Globus pallidus (tissue), 1 donor: ENCODE measurements around the gene CCDC134.

Experiments
- DNase-seq: peaks from one replicate; pipeline ENCODE4 v3.0.0-alpha.2; 2015; ENCODE audit warnings: low spot score

The CCDC134 gene

GRCh38 chr22:41800348-41801146, at the start of gene CCDC134:
Gene CCDC134, plus strand, starts transcription at chr22:41800679. Its CDS starts 8,212 bp downstream, at chr22:41808891.
- peak; percentile 87 for DNase-seq

GRCh38 chr22:41752011-41752970, 48.2 kb upstream of the CCDC134 start:
- DNase-seq = no peak

- DNase-seq = no peak
Measured at GRCh38 chr22:41753984-41754383, 46.5 kb upstream of the CCDC134 start.

- DNase-seq = no peak
Measured at GRCh38 chr22:41757502-41757901, 43.0 kb upstream of the CCDC134 start.

- DNase-seq = no peak
Measured at GRCh38 chr22:41758231-41758630, 42.2 kb upstream of the CCDC134 start.

- no peak for DNase-seq
Measured at GRCh38 chr22:41762980-41763779, 37.3 kb upstream of the CCDC134 start.

- no peak for DNase-seq
Measured at GRCh38 chr22:41766476-41766875, 34.0 kb upstream of the CCDC134 start.

- DNase-seq = no peak
Measured at GRCh38 chr22:41768430-41768829, 32.0 kb upstream of the CCDC134 start.

GRCh38 chr22:41770715-41771468, 29.6 kb upstream of the CCDC134 start:
- no peak for DNase-seq

- DNase-seq = no peak
Measured at GRCh38 chr22:41772198-41772597, 28.3 kb upstream of the CCDC134 start.

- DNase-seq = no peak
Measured at GRCh38 chr22:41772645-41773044, 27.8 kb upstream of the CCDC134 start.

- no peak for DNase-seq
Measured at GRCh38 chr22:41775338-41775737, 25.1 kb upstream of the CCDC134 start.

GRCh38 chr22:41775976-41776375, 24.5 kb upstream of the CCDC134 start:
- DNase-seq = no peak

- DNase-seq = no peak
Measured at GRCh38 chr22:41776381-41776780, 24.1 kb upstream of the CCDC134 start.

- DNase-seq = no peak
Measured at GRCh38 chr22:41777749-41778425, 22.6 kb upstream of the CCDC134 start.

GRCh38 chr22:41779929-41780505, 20.5 kb upstream of the CCDC134 start:
- no peak for DNase-seq

- DNase-seq = no peak
Measured at GRCh38 chr22:41780746-41781505, 19.6 kb upstream of the CCDC134 start.

GRCh38 chr22:41781507-41781906, 19.0 kb upstream of the CCDC134 start:
- DNase-seq = no peak

GRCh38 chr22:41782316-41782715, 18.2 kb upstream of the CCDC134 start:
- DNase-seq = no peak

- no peak for DNase-seq
Measured at GRCh38 chr22:41782751-41783150, 17.7 kb upstream of the CCDC134 start.
